A549 treated with ZK216348 at 1 μM for 4 hours (cell line): ENCODE measurements around the gene CELF2. TPM values are rescaled to one million over a fixed set of nuclear protein-coding genes. Genes with fewer than 3 reads are reported as not detected.

Experiments
- total RNA-seq: library from RNA; stranded (reverse); fragments of 200-300 nt; extraction: Qiagen RNA extraction; gene quantifications from 5 replicates; pipeline ENCODE4 v1.2.3, GENCODE V29; 2022; ENCODE audit warnings: low read depth

The CELF2 gene
- 0.05 to 0.07 TPM in 2 of 5 replicates, not detected in the others for total RNA-seq

GRCh38 chr10:11017570-11018431 lies at the start of gene CELF2:
Gene CELF2 (plus strand): TSS chr10:11017872. CDS start chr10:11018090, 218 bp downstream.

